AG09319 (cell line): ENCODE data around the gene RBMX2.
"Not testable (repeated sequence)": the region's sequence is repeated elsewhere in the genome, so short reads cannot be mapped to it uniquely, and the experiment has no call there.

Experiments
- DNase-seq: peaks from one replicate; pipeline ENCODE4 v3.0.0-alpha.2; 2010; ENCODE audit warnings: low read depth; ENCODE audit errors: extremely low read depth
- TF ChIP-seq, protein P1 (sequence below): IDR thresholded peaks from 2 replicates; pipeline ENCODE4 v1.5.1; 2011; ENCODE audit warnings: low read depth, mild to moderate bottlenecking, inconsistent platforms, low read length, moderate library complexity

The RBMX2 gene, protein sequence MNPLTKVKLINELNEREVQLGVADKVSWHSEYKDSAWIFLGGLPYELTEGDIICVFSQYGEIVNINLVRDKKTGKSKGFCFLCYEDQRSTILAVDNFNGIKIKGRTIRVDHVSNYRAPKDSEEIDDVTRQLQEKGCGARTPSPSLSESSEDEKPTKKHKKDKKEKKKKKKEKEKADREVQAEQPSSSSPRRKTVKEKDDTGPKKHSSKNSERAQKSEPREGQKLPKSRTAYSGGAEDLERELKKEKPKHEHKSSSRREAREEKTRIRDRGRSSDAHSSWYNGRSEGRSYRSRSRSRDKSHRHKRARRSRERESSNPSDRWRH

DNA sequence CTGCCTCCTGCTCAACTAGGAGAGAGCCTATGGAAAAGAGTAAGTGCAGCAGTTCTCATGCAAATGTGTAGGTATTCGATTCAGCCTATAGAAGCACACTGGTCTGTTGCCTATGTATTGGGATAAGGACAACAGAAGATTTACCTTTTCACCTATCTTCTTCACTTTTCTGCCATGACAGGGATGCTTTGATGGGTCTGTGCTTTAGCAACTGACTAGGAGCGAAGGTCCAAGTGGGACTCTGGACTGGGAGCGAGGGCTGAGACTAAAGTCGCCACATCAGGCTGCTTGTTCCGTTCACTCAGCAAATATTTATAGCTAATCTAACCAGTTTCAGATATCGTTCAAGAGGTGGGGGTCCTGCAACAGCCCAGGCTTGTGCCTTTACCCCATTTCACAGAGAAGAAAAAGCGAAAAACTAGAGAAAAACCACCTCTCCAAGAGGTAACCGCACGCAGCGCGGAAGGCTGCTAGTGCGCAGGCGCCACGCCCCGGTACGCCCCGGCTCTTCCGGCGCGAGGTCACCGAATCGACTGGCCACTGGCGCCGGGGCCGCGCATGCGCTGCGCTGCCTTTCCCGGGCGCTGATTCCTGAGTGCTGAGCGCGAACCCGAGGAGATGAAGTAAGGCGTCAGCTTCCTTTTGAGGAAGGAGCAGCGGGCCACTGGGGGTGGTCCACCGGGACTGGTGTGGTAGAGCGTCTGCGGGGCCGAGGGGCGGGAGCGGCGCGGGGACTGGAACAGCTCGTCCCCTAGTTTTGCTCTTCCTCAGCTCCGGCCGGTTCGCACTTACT lies at the start of gene RBMX2:
TSS of gene RBMX2 (plus strand) at position 573 of the 793 bp plus-strand sequence. CDS start at position 619, 46 bp downstream.
- TF ChIP-seq, protein P1, sequence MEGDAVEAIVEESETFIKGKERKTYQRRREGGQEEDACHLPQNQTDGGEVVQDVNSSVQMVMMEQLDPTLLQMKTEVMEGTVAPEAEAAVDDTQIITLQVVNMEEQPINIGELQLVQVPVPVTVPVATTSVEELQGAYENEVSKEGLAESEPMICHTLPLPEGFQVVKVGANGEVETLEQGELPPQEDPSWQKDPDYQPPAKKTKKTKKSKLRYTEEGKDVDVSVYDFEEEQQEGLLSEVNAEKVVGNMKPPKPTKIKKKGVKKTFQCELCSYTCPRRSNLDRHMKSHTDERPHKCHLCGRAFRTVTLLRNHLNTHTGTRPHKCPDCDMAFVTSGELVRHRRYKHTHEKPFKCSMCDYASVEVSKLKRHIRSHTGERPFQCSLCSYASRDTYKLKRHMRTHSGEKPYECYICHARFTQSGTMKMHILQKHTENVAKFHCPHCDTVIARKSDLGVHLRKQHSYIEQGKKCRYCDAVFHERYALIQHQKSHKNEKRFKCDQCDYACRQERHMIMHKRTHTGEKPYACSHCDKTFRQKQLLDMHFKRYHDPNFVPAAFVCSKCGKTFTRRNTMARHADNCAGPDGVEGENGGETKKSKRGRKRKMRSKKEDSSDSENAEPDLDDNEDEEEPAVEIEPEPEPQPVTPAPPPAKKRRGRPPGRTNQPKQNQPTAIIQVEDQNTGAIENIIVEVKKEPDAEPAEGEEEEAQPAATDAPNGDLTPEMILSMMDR, result no peak

GRCh38 chrX:130352050-130352449 lies 49.7 kb upstream of the RBMX2 start:
- not testable (repeated sequence) for DNase-seq

More for the DNA sequence above, at the start of gene RBMX2:
- peak; percentile 22 for DNase-seq

GRCh38 chrX:130376077-130376476 lies 25.7 kb upstream of the RBMX2 start:
- no peak for DNase-seq
- TF ChIP-seq, protein P1, result no peak

DNA sequence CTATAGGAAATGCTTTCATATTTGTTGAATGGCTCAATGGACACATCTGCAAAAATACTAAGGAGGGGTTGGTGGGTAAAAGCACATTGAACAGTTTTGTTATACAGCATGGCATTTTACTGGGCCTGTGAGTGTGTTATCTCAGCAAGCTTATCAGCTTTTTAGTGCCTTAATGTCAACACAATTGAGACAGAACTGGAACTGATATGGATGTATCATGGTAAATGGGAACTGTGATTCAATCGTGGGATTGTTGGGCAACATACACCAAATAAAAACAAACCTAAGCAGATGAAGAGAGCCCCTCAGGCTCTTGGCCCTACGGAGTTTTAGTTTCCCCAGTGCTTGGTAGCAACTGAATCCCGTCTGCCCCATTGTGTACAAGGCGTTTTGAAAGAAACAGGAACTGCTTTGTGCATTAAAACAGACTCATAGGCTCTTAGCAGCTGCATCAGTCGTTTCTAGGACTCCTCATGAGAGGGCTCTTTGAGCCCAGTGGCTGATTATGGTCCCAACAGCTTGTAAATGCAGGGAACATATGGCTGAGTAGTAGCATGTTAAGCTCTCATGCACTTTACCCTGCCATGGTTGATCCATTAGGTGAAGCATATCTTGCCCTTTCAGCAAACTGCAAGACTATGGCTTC lies 23.6 kb upstream of the RBMX2 start:
- DNase-seq, result no peak
- TF ChIP-seq, protein P1, result no peak

DNA sequence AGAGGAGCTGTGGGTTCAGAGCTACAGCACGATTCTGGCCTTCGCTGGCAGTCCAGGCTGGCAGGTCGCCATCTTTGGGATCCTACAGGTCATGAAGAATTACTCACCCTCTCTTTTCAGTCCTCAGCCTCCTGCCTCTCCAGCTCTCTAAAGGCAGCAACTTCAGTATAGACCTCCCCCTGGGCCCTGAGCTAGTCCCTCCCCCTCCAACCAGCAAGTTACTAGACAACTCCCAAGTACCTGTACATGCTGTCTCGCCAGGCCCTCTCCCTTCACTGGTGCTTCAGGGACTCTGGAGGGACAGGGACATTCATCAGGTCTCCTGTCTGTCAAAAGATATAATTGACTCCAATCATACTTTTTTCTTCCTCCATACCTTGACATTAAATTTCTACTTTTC lies 16.3 kb upstream of the RBMX2 start, which contains the start of gene GPR119:
TSS of gene GPR119 (minus strand) at position 155 of the 400 bp plus-strand sequence. CDS start 227 bp downstream, outside the sequence.
- no peak for DNase-seq
- TF ChIP-seq, protein P1, result no peak

DNA sequence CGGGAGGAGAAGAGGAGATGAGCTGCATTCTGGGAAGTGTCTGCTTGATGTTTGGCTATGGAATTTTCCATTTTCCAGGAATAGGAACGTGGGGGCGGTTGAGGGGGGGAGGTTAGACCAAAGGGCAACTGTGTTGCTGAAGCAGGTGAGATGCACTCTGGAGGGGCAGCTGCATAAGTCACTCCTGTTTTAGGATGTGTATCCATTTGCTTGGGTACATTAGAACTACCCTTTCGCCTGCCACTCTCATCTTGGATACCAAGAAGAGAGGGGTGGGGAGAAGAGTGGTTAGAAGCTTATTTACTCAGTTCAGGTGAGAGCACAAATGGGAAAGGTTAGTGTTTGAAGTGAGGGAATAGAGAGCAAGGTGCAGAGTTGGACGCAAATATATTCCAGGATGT lies 15.4 kb upstream of the RBMX2 start:
- DNase-seq, result no peak
- TF ChIP-seq, protein P1, result no peak

GRCh38 chrX:130393451-130394074 lies 8.2 kb upstream of the RBMX2 start:
- TF ChIP-seq, protein P1, result peak; percentile 89
- peak; percentile 16 for DNase-seq
